ENCODE results near the gene TMEM127. TPM values are rescaled to one million over a fixed set of nuclear protein-coding genes. Genes with fewer than 3 reads are reported as not detected.
A peak's percentile ranks its signal among the peaks of the same experiment; 100 is the strongest.

The TMEM127 gene
- polyA plus RNA-seq, 3 donors, result 72.3 to 107 (median 78.5) TPM

DNA sequence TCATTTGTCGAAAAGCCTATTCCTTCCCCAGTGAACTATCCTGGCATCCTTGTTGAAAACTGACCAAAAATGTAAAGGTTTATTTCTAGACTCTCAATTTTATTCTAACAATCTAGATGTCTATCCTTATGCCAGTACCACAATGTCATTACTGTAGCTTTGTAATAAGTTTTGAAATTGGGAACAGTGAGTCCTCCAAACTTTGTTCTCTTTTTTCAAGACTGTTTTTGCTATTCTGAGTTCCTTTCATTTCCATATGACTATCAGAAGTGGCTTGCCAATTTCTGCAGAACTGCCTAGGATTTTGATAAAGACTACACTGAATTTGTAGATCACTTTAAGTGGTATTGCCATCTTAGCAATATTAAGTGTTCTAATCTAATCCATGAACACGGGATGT, 66.9 kb downstream of the TMEM127 start:
- no peak overlapping the region for H3K4me3 ChIP-seq (replicated peaks in 1 of 3; ENCODE audit: low read depth in 2 of 3, low read length in 3 of 3)
- WGBS (ENCODE audit: insufficient coverage), result 100% methylated on average over 1 of the region's 2 CpGs
- Mint-ChIP-seq H3K4me3 (no peak overlapping the region), H3K27me3 (ENCODE audit: low read depth in 3 of 3) (no peaks in the 10 kb centered on the region), H3K27ac (peak overlapping the region in 4 of 7 donors; percentile 8 to 82 (median 66)), H3K9me3 (no peaks in the 10 kb centered on the region), H3K4me1 (peaks cover 52% of the 10 kb centered on the region), H3K36me3 (peaks cover 24 to 35% of the 10 kb centered on the region in 2 donors)
- no peaks in the 10 kb centered on the region for H3K27me3 ChIP-seq (ENCODE audit: control insufficient read depth in 2 of 2, insufficient read depth in 2 of 2, low read length in 2 of 2)
- H3K9me3 ChIP-seq (replicated peaks in 1 of 2; ENCODE audit: control insufficient read depth in 1 of 2, insufficient read depth in 1 of 2, low read length in 2 of 2), result no peaks in the 10 kb centered on the region
- peak overlapping the region in 1 of 2 donors; percentile 70 for H3K27ac ChIP-seq (ENCODE audit: low read depth in 1 of 2, low read length in 2 of 2)
- intact Hi-C loops (cut with micrococcal nuclease), result no loop called here
- peaks cover 28 to 35% of the 10 kb centered on the region in 2 donors for H3K4me1 ChIP-seq (ENCODE audit: control insufficient read depth in 1 of 2, insufficient read depth in 2 of 2, low read length in 2 of 2)
- peaks cover 15 to 23% of the 10 kb centered on the region in 2 donors for H3K36me3 ChIP-seq (replicated peaks in 1 of 2; ENCODE audit: control insufficient read depth in 1 of 2, insufficient read depth in 2 of 2, low read length in 2 of 2)
- TF ChIP-seq, protein P1, sequence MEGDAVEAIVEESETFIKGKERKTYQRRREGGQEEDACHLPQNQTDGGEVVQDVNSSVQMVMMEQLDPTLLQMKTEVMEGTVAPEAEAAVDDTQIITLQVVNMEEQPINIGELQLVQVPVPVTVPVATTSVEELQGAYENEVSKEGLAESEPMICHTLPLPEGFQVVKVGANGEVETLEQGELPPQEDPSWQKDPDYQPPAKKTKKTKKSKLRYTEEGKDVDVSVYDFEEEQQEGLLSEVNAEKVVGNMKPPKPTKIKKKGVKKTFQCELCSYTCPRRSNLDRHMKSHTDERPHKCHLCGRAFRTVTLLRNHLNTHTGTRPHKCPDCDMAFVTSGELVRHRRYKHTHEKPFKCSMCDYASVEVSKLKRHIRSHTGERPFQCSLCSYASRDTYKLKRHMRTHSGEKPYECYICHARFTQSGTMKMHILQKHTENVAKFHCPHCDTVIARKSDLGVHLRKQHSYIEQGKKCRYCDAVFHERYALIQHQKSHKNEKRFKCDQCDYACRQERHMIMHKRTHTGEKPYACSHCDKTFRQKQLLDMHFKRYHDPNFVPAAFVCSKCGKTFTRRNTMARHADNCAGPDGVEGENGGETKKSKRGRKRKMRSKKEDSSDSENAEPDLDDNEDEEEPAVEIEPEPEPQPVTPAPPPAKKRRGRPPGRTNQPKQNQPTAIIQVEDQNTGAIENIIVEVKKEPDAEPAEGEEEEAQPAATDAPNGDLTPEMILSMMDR (IDR thresholded peaks at IDR 0.05), result no peak
- peaks cover 98% of the 10 kb centered on the region for H3K79me2 ChIP-seq (ENCODE audit: insufficient read depth, low read length)
- H3K9ac ChIP-seq (ENCODE audit: insufficient read depth, low read length, poor library complexity, severe bottlenecking), result no peak overlapping the region
- no peak overlapping the region for H3K4me2 ChIP-seq (replicated peaks; ENCODE audit: extremely low read depth, low read length, poor library complexity, severe bottlenecking)
- peak in 1 of 3 donors; percentile 16 for DNase-seq
- peaks cover 97% of the 10 kb centered on the region for H4K20me1 ChIP-seq (ENCODE audit: insufficient read depth, low read length)
- no peak overlapping the region for H2AFZ ChIP-seq (ENCODE audit: insufficient read depth, low read depth, low read length, poor library complexity, severe bottlenecking)

Other genes with a start within 250 kb of the TMEM127 start
- 1 to 10 TPM in 1 of 3 donors, under 1 TPM in 2; 0.44 to 1.6 (median 0.94) TPM for gene GPAT2, start 231.1 kb downstream of the TMEM127 start, polyA plus RNA-seq
- gene ADRA2B, start 149.4 kb downstream of the TMEM127 start, polyA plus RNA-seq, result 1 to 10 TPM in 1 of 3 donors, not detected in 2; 1.6 TPM
- gene ASTL, start 127.5 kb downstream of the TMEM127 start, polyA plus RNA-seq, result under 1 TPM in 1 of 3 donors, not detected in 2; 0.71 TPM
- gene DUSP2, start 120.6 kb downstream of the TMEM127 start, polyA plus RNA-seq, result 100 to 1,000 TPM in 1 of 3 donors, 10 to 100 TPM in 2; 48.4 to 392 (median 66.1) TPM
- 100 to 1,000 TPM in 2 of 3 donors, 10 to 100 TPM in 1; 38.0 to 179 (median 172) TPM for gene STARD7, start 57.2 kb downstream of the TMEM127 start, polyA plus RNA-seq
- gene CIAO1, start 228 bp upstream of the TMEM127 start, polyA plus RNA-seq, result 10 to 100 TPM; 73.7 to 93.8 (median 89.4) TPM
- gene SNRNP200, start 39.5 kb upstream of the TMEM127 start, polyA plus RNA-seq, result 100 to 1,000 TPM in 1 of 3 donors, 10 to 100 TPM in 2; 27.2 to 122 (median 36.1) TPM
- under 1 TPM; 0.18 to 0.50 (median 0.39) TPM for gene ITPRIPL1, start 59.3 kb upstream of the TMEM127 start, polyA plus RNA-seq
- gene NCAPH, start 69.8 kb upstream of the TMEM127 start, polyA plus RNA-seq, result under 1 TPM in 2 of 3 donors, not detected in 1; 0.19 to 0.23 TPM
- not detected for gene NEURL3, start 239.4 kb upstream of the TMEM127 start, polyA plus RNA-seq

Data from CD14-positive monocyte (primary cell).